Nephron (organoid): ENCODE measurements around the gene SPON1.
"Not testable (repeated sequence)": the region's sequence is repeated elsewhere in the genome, so short reads cannot be mapped to it uniquely, and the experiment has no call there.

Experiments
- H3K27ac Mint-ChIP-seq, 3 experiments: 2 replicates each; pipeline ENCODE4 v1.8.0; 2020; ENCODE audit warnings: mixed read lengths in 3 of 3, mild to moderate bottlenecking in 2 of 3, moderate library complexity in 1 of 3
- H3K27me3 Mint-ChIP-seq: 2 replicates; pipeline ENCODE4 v1.8.0; 2021; ENCODE audit warnings: low read depth, mild to moderate bottlenecking, moderate library complexity, mixed read lengths
- H3K36me3 Mint-ChIP-seq: 2 replicates; pipeline ENCODE4 v1.8.0; 2020; ENCODE audit warnings: low read depth, mixed read lengths
- H3K4me1 Mint-ChIP-seq: 2 replicates; pipeline ENCODE4 v1.8.0; 2020; ENCODE audit warnings: mixed read lengths
- H3K4me3 Mint-ChIP-seq, 3 experiments: 2 replicates each; pipeline ENCODE4 v1.8.0; 2020; ENCODE audit warnings: mild to moderate bottlenecking in 3 of 3, mixed read lengths in 3 of 3, moderate library complexity in 2 of 3
- H3K9me3 Mint-ChIP-seq: 2 replicates; pipeline ENCODE4 v1.8.0; 2020; ENCODE audit warnings: mixed read lengths
- TF ChIP-seq, protein P1 (sequence below), 3 experiments: fragments of 200-600 bp; sonication (generic); IDR thresholded peaks; one replicate each; pipeline ENCODE4 v1.5.0; 2021; ENCODE audit warnings: antibody characterized with exemption in 3 of 3; ENCODE audit not compliant: unreplicated experiment in 3 of 3

SPON1 gene

DNA sequence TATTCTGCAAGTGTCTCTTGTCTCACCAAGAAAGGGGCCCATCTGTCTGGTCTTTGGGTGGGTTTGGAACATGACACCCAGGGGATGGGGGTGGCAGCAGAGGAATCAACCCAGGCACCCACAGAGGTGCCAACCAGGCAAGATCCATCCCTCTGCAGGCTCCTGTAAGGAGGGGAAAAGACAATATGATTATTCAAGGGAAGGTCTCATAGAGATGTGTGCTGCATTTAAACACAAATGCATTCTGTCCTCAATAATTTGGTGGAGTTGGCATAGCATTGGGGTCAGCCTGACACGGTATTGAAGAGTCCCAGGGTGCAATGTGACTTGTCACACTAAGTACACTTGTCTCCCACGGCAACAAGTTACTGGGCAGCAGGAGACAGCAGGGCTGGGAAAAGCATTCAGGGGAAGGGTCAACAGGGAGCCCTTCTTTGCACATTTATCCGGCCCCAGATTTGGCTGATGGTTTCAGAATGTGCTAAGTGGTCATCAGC, 33.1 kb upstream of the SPON1 start:
- peaks cover 3% of the 10 kb centered on the region for H3K9me3 Mint-ChIP-seq
- TF ChIP-seq, protein P1, sequence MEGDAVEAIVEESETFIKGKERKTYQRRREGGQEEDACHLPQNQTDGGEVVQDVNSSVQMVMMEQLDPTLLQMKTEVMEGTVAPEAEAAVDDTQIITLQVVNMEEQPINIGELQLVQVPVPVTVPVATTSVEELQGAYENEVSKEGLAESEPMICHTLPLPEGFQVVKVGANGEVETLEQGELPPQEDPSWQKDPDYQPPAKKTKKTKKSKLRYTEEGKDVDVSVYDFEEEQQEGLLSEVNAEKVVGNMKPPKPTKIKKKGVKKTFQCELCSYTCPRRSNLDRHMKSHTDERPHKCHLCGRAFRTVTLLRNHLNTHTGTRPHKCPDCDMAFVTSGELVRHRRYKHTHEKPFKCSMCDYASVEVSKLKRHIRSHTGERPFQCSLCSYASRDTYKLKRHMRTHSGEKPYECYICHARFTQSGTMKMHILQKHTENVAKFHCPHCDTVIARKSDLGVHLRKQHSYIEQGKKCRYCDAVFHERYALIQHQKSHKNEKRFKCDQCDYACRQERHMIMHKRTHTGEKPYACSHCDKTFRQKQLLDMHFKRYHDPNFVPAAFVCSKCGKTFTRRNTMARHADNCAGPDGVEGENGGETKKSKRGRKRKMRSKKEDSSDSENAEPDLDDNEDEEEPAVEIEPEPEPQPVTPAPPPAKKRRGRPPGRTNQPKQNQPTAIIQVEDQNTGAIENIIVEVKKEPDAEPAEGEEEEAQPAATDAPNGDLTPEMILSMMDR (IDR thresholded peaks at IDR 0.05; ENCODE audit: unreplicated experiment in 3 of 3) = no peak
- H3K4me1 Mint-ChIP-seq = peaks cover 22% of the 10 kb centered on the region
- H3K27me3 Mint-ChIP-seq = peaks cover 5% of the 10 kb centered on the region
- H3K4me3 Mint-ChIP-seq = no peak overlapping the region
- peak overlapping the region; percentile 81 to 84 (median 83) for H3K27ac Mint-ChIP-seq
- no peaks in the 10 kb centered on the region for H3K36me3 Mint-ChIP-seq

DNA sequence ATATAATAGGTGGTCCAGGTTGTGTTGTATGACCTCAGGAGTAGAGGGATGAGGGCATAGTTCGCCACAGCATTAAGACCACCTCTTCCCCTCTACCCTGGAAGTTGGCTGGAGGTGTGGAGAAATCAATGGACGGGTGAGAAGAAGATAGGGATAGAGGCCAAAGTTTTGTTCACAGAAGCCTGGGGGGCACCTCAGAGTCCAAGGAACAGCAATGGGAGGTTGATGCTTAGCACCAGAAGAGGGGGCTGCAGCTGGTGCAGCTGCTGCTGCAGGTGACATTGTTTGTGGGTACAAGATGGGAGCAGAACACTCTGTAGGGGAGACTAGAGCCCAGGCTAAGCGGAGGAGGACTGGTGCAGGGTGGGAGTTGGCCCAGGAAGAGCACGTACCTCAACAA, 31.2 kb upstream of the SPON1 start:
- Mint-ChIP-seq H3K27ac (peak overlapping the region in 1 of 3 experiments; percentile 31), H3K36me3 (no peaks in the 10 kb centered on the region)
- TF ChIP-seq, protein P1 (IDR thresholded peaks at IDR 0.05; ENCODE audit: unreplicated experiment in 3 of 3) = no peak

DNA sequence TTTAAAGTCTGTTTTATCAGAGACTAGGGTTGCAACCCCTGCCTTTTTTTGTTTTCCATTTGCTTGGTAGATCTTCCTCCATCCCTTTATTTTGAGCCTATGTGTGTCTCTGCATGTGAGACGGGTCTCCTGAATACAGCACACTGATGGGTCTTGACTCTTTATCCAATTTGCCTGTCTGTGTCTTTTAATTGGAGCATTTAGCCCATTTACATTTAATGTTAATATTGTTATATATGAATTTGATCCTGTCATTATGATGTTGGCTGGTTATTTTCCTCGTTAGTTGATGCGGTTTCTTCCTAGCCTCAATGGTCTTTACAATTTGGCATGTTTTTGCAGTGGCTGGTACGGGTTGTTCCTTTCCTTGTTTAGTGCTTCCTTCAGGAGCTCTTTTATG, 25.4 kb upstream of the SPON1 start:
- not testable (repeated sequence) for H3K27ac Mint-ChIP-seq, H3K4me3 Mint-ChIP-seq, H3K4me1 Mint-ChIP-seq, H3K36me3 Mint-ChIP-seq
- peaks cover 29% of the 10 kb centered on the region for H3K9me3 Mint-ChIP-seq
- peaks cover 11% of the 10 kb centered on the region for H3K27me3 Mint-ChIP-seq

More for the DNA sequence above, 31.2 kb upstream of the SPON1 start:
- Mint-ChIP-seq H3K27me3 (peaks cover 6% of the 10 kb centered on the region), H3K9me3 (peaks cover 10% of the 10 kb centered on the region), H3K4me3 (no peak overlapping the region), H3K4me1 (peaks cover 11% of the 10 kb centered on the region)

DNA sequence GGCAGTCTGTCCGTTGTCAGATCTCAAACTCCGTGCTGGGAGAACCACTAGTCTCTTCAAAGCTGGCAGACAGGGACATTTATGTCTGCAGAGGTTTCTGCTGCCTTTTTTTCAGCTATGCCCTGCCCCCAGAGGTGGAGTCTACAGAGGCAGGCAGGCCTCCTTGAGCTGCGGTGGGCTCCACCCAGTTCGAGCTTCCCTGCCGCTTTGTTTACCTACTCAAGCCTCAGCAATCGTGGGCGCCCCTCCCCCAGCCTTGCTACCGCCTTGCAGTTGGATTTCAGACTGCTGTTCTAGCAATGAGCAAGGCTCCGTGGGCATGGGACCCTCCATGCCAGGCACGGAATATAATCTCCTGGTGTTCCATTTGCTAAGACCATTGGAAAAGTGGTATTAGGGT, 23.7 kb upstream of the SPON1 start:
- not testable (repeated sequence) for H3K4me3 Mint-ChIP-seq
- H3K4me1 Mint-ChIP-seq = peaks cover 11% of the 10 kb centered on the region

DNA sequence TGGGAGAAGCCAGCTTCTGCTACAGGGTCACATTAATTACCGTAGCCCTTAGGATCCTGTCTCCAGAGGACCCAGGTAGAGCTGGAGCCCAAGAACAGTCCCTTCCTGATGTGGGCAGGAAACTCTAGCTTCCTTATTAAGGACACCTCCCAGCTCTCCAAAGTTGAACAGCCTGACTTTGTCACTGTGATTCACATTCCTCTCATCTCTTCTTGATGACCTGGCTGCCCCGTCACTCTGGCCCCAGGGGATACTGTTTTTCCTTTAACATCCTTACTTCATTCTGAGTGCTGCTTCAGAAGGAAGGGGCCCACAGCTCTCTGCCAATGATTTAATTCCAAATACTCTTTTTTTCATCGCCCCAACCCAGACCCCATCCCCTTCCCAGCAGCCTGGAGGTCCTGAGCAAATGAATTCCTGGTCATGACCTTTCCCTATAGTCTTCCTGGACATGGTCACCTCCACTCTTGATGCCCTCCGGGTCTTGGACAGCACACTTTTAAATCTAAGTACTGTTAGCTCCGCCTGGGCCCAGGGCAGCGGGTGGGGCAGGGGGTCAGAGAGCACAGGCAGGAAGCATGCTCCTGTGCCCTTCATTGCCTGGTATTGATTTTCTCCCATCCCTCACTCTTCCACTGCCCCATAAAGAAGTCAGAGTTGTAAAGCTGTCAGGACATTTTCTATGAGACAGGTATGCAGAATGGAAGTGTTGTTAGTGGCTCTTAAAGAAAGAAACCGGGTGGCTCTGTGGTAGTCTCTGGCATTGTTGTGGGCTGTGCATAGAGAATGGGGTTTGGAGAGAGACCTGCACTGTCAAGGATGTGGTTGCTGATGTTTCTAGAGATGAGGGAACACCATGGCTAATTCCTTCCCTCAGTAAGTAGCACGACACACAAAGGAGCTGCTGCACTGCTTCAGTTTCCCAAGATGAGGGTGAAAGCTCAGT, 22.3 kb upstream of the SPON1 start:
- H3K4me3 Mint-ChIP-seq = no peak overlapping the region
- peaks cover 21% of the 10 kb centered on the region for H3K4me1 Mint-ChIP-seq
- H3K27me3 Mint-ChIP-seq = peaks cover 16% of the 10 kb centered on the region

More for the DNA sequence above, 23.7 kb upstream of the SPON1 start:
- peaks cover 29% of the 10 kb centered on the region for H3K9me3 Mint-ChIP-seq
- not testable (repeated sequence) for H3K36me3 Mint-ChIP-seq, H3K27ac Mint-ChIP-seq
- H3K27me3 Mint-ChIP-seq = peaks cover 16% of the 10 kb centered on the region

DNA sequence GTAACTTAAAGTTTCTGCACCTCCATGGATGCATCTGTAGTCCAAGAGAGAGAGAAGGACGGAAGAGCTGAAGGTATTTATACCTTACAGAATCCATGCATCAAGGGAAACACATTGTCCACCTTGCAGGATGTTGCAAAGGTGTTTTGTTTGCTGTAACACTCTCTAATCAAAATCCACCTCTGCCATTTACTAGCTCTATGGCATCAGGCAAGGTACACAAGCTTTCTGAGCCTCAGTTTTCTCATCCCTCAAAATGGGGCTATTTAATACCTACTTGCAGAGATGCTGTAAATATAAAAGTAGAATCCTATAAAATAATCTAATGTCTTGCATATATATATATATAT, 21.6 kb upstream of the SPON1 start:
- Mint-ChIP-seq H3K9me3 (peaks cover 19% of the 10 kb centered on the region), H3K36me3 (peaks cover 8% of the 10 kb centered on the region), H3K27me3 (peaks cover 16% of the 10 kb centered on the region), H3K4me3 (no peak overlapping the region), H3K27ac (no peak overlapping the region), H3K4me1 (peaks cover 23% of the 10 kb centered on the region)
- TF ChIP-seq, protein P1 (IDR thresholded peaks at IDR 0.05; ENCODE audit: unreplicated experiment in 3 of 3) = no peak

More for the DNA sequence above, 22.3 kb upstream of the SPON1 start:
- no peak overlapping the region for H3K27ac Mint-ChIP-seq
- H3K9me3 Mint-ChIP-seq = peaks cover 19% of the 10 kb centered on the region
- TF ChIP-seq, protein P1 (IDR thresholded peaks at IDR 0.05; ENCODE audit: unreplicated experiment in 3 of 3) = no peak
- peaks cover 8% of the 10 kb centered on the region for H3K36me3 Mint-ChIP-seq

DNA sequence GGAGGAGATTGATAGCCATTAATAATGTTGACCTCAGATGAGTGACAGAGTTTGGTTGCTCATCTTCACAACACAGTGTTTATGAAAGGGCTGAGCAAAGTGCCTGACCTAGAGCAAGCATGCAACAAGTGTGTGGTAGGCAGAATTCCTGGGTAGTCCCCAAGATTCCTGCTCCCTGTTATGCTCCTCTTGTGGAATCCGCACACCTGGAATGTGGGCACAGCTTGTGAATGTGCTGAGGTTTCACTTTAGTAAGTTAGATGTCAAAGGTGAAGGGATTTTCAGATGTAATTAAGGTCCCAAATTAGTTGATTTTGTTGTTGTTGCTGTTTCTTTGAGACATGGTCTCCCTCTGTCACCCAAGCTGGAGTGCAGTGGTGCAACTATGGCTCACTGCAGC, 20.7 kb upstream of the SPON1 start:
- Mint-ChIP-seq H3K27ac (no peak overlapping the region), H3K4me3 (no peak overlapping the region), H3K4me1 (peaks cover 23% of the 10 kb centered on the region), H3K27me3 (peaks cover 13% of the 10 kb centered on the region), H3K36me3 (peaks cover 8% of the 10 kb centered on the region), H3K9me3 (peaks cover 14% of the 10 kb centered on the region)
- TF ChIP-seq, protein P1 (IDR thresholded peaks at IDR 0.05; ENCODE audit: unreplicated experiment in 3 of 3) = no peak
